Activated naive CD8-positive, alpha-beta T cell treated with anti-CD3 and anti-CD28 coated beads, Interleukin-2, amount 50 U/mL, for 16 hours (primary cell): ENCODE data around the gene NDUFA11.
"Not testable (repeated sequence)": the region's sequence is repeated elsewhere in the genome, so short reads cannot be mapped to it uniquely, and the experiment has no call there.

ENCODE experiments used
- DNase-seq: peaks from one replicate; pipeline ENCODE4 v3.0.0-alpha.2; 2020; ENCODE audit warnings: low read depth, low spot score

Gene NDUFA11

GRCh38 chr19:5890099-5890498 lies 13.5 kb downstream of the NDUFA11 start:
- no peak for DNase-seq

- DNase-seq = no peak
Observed at GRCh38 chr19:5889288-5889971, 14.2 kb downstream of the NDUFA11 start.

GRCh38 chr19:5884065-5884811 lies 19.4 kb downstream of the NDUFA11 start:
- not testable (repeated sequence) for DNase-seq

- not testable (repeated sequence) for DNase-seq
Observed at GRCh38 chr19:5883157-5883873, 20.3 kb downstream of the NDUFA11 start.

GRCh38 chr19:5882421-5882968 lies 21.1 kb downstream of the NDUFA11 start:
- DNase-seq = no peak

- no peak for DNase-seq
Observed at GRCh38 chr19:5881543-5882299, 21.9 kb downstream of the NDUFA11 start.

- DNase-seq = no peak
Observed at GRCh38 chr19:5880604-5881078, 22.9 kb downstream of the NDUFA11 start.

- no peak for DNase-seq
Observed at GRCh38 chr19:5880196-5880595, 23.4 kb downstream of the NDUFA11 start.

- no peak for DNase-seq
Observed at GRCh38 chr19:5877882-5878281, 25.7 kb downstream of the NDUFA11 start.

- DNase-seq = no peak
Observed at GRCh38 chr19:5877427-5877826, 26.2 kb downstream of the NDUFA11 start.

- DNase-seq = not testable (repeated sequence)
Observed at GRCh38 chr19:5874496-5874895, 29.1 kb downstream of the NDUFA11 start.

GRCh38 chr19:5873617-5874199 lies 29.9 kb downstream of the NDUFA11 start:
- DNase-seq = no peak

GRCh38 chr19:5870986-5871394 lies 32.6 kb downstream of the NDUFA11 start:
- no peak for DNase-seq

GRCh38 chr19:5867201-5868136 lies 36.1 kb downstream of the NDUFA11 start:
- no peak for DNase-seq

- no peak for DNase-seq
Observed at GRCh38 chr19:5865772-5866171, 37.8 kb downstream of the NDUFA11 start.

GRCh38 chr19:5864725-5865486 lies 38.7 kb downstream of the NDUFA11 start:
- no peak for DNase-seq

- DNase-seq = no peak
Observed at GRCh38 chr19:5864013-5864720, 39.4 kb downstream of the NDUFA11 start.

- DNase-seq = no peak
Observed at GRCh38 chr19:5863030-5863665, 40.4 kb downstream of the NDUFA11 start.
